Epithelial cell of proximal tubule (primary cell): ENCODE data around the gene COG2. TPM values are rescaled to one million over a fixed set of nuclear protein-coding genes. Genes with fewer than 3 reads are reported as not detected.
A peak's percentile ranks its signal among the peaks of the same experiment; 100 is the strongest.
"Not testable (repeated sequence)": the region's sequence is repeated elsewhere in the genome, so short reads cannot be mapped to it uniquely, and the experiment has no call there.

Source experiments
- DNase-seq: peaks from one replicate; pipeline ENCODE4 v3.0.0-alpha.2; 2011; ENCODE audit warnings: low read depth
- H3K4me3 ChIP-seq: 2 replicates; pipeline ENCODE4 v1.5.1; 2011; ENCODE audit warnings: low read depth, mild to moderate bottlenecking, low read length
- CTCF ChIP-seq: conservative IDR thresholded peaks from 2 replicates; pipeline ENCODE4 v1.5.1; 2012; ENCODE audit warnings: low read depth, mild to moderate bottlenecking, low read length
- total RNA-seq: library from RNA; depleted of rRNA; stranded (reverse); fragments of >200 nt; gene quantifications from 2 replicates; pipeline ENCODE4 v1.2.3, GENCODE V29; 2015

COG2 gene
- total RNA-seq, 1 donor from 2014 or later, result 17.2 TPM

DNA sequence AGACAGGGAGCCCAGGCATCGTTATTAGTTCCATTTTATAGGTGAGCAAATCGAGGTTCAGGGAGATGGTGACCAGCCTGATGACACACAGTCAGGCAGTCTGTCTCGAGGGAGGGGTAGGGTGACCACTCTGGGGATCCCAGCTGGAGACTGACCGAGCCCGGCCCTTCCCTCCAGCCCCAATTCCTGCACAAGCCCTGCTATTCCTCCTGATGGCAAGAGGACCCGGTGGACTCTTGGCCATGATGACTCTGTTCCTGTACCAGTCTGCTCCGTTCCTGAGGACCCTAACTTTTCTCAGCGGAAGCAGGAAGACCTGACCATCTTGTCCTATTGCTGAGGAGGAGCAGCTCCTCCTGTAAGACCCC lies 71.2 kb downstream of the COG2 start:
- peak overlapping the region; percentile 31 for H3K4me3 ChIP-seq
- no peak for TF ChIP-seq CTCF
- DNase-seq, result no peak

DNA sequence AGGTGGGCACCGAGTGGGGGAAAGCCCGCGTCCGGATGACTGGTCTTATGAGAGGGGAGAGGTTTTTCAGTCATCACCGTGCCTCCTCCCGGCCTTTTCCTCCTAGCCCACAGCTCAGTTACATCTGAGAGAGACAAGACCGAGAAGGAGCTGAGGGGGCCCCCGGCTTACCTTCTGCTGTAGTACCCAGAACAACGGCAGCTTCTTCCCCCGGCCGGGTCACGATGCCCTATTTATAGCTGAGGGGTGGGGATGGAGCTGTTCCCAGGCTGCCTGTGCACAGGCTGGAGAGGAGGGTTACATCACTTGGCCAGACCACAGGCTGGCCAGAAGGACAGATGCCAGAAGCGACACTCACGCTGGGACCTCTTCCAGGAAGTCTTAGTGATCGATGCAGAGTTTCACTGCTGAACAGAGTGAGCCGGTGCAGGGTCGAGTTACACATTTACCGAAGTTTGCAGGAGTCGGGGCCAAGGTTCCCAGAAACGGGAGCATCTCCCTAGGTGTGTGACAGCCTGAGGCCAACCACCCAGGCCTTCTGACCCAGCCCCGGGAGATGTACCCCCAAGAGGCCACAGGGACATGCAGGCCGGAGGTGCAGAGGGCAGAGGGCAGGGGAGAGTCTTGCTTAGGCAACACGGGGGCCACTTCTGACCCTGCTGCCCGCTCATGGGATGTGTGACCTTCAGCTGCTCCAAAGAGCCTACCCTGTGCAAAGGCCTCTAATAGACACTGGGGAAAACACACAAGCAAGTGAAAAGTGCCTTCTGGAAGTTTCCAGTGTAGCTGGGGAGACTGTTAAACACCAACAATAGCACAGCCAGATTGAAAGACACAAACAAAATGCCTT lies 71.9 kb downstream of the COG2 start, which contains the start of gene AGT:
TSS of gene AGT (minus strand) at position 208 of the 850 bp plus-strand sequence. CDS start 3,299 bp downstream, outside the sequence.
- peak; percentile 51 for DNase-seq
- no peak for TF ChIP-seq CTCF
- H3K4me3 ChIP-seq, result peak within 1 kb of the TSS; percentile 31

DNA sequence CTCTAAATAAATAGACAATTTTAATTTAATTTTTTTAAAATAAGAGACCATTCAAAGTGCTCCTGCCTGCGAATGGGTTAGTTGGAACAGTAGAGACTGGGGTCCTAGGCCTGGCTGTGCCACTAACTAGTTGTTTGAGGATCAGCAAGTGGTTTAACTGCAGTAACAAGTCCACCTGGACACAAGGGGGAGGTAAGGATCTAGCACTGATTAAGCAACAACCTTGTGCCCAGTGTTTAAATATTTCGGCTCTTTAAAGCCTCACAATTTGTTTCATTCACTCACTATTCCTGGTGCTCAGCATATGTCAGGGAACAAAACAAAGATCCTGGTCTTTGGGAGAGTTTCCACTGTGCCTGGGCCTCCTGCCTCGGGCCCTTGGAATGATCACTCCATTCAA lies 73.2 kb downstream of the COG2 start:
- peak; percentile 31 for TF ChIP-seq CTCF
- no peak for DNase-seq

GRCh38 chr1:230716453-230716852 lies 74.2 kb downstream of the COG2 start:
- not testable (repeated sequence) for H3K4me3 ChIP-seq, DNase-seq

More for the DNA sequence above, 73.2 kb downstream of the COG2 start:
- no peak overlapping the region for H3K4me3 ChIP-seq

- H3K4me3 ChIP-seq, result no peak overlapping the region
- no peak for TF ChIP-seq CTCF
- DNase-seq, result no peak
These were observed 75.0 kb downstream of the COG2 start for GRCh38 chr1:230717251-230717650.

GRCh38 chr1:230721849-230722522 lies 79.7 kb downstream of the COG2 start:
- not testable (repeated sequence) for DNase-seq, H3K4me3 ChIP-seq

- no peak for TF ChIP-seq CTCF
- no peak for DNase-seq
- H3K4me3 ChIP-seq, result no peak overlapping the region
These were observed 83.2 kb downstream of the COG2 start for GRCh38 chr1:230725256-230726012.
